GM18870 (cell line): ENCODE results near the gene CUL7.
"Not testable (repeated sequence)": the region's sequence is repeated elsewhere in the genome, so short reads cannot be mapped to it uniquely, and the experiment has no call there.

Source experiments
- ATAC-seq: cut with Tn5 transposase; IDR thresholded peaks from one replicate; pipeline ENCODE4 v1.9.1; 2021; ENCODE audit warnings: moderate library complexity; ENCODE audit not compliant: unreplicated experiment

The CUL7 gene

GRCh38 chr6:43016943-43017334 lies 36.7 kb downstream of the CUL7 start:
- ATAC-seq = no peak

GRCh38 chr6:43016176-43016942 lies 37.3 kb downstream of the CUL7 start:
- ATAC-seq = no peak

DNA sequence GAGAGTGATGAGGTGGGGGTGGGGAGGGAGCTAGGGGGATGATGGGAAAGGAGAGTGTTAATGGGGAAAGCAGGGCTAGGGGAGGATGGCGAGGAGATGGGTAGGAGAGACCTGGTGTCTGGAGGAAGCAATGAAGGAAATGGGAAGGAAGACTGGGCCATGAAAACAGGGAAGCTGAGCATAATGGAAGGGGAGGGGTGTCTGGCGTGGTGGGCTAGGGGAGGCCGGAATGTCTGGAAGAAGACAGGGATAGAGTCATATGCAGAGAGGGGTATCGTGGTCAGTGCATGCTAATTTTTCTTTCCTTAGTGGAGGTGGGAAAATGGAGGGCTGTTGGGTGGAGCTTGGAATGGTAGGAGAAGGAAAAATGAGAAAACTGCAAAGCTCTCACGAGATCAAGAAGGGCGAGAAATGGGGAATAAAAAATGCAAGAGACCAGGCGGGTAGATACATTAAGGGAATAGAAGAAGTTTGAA lies 39.2 kb downstream of the CUL7 start:
- ATAC-seq = no peak

DNA sequence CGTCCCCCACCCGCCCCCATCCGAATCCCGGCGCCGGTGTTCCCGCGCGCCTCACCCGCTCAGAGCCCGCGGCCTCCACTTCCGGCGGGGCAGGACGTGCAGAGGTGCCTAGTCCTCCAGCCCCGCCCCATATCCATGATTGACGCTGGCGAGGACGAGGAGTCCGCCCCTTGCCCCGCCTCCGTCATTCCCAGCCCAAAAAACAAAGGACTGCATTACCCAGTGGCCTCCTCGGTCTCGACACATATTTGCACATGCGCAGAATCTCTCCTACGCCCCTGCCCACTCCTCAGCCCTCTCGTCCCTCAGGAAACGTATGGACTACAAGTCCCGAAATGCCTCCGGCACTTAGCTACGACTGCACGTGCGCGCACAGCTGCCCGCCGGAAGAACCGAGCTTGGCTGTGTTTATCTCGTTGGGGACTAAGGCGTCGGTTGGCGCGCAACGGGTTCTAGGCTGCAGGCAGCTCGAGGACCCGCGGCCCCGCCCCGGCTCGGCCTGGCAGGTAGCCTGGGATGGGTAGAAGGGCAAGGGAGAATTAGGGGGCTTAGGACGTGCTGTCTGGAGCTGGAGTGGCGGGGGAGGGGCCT lies 39.7 kb downstream of the CUL7 start, which contains the start of the genes KLHDC3 and MEA1:
TSS of gene KLHDC3 (plus strand) at position 407 of the 591 bp plus-strand sequence. CDS start 2,944 bp downstream, outside the sequence.
TSS of gene MEA1 (minus strand) at position 104 of the 591 bp plus-strand sequence. CDS start 133 bp downstream, outside the sequence.
- peak; percentile 95 for ATAC-seq

DNA sequence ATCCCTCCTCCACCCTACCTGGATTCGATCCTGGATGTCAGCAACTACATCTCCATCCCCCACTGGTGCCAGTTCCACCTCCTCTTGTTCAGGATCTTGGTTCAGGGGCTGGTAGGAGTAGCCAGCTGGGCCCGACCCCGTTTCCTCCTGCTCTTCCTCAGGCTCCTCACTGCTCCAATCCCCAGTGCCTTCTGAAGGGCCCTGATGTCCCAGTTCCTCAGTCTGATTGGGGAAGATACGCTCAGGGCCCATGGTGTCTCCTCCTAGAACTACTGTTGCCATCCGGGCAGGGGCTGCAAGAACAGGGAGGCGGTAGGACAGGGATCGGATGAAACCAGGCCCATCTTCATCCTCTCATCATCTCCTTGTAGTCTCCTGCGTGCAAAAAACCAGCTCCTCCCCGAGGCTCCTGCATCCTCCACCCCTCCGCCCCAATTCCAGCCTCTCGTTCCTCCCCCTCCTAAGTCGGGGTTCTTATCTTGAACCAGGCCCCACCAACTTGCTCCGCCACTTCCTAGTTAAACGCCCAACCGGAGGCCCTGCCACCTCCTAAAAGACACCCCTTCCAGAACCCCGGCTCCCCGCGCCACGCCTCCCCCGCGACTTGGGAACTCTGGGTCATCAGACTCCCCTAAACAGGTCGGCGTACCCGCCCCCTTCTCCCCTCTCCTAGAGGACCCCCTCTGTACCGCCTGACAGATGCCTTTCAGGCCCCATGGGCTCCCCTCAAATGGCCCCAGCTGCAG lies 40.4 kb downstream of the CUL7 start:
- no peak for ATAC-seq

DNA sequence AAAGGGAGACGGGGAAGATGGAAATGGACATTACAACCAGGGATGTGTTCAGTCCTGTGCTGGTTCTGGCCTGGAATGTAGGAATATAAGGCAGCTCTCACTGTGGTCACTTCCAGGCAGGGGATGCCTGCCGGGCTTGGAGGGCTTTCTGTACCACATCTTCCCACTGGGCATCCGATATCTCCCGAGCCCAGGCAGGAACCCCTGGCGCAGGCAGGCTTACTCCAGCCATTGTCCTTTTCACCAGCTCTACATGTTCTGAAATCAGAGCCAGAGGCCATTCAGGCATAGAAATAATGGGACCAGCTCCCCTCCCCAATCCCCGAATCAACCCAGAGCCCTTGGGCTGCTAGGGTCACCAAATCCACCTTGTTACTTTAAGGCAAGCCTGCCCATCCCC lies 41.3 kb downstream of the CUL7 start:
- ATAC-seq = no peak

DNA sequence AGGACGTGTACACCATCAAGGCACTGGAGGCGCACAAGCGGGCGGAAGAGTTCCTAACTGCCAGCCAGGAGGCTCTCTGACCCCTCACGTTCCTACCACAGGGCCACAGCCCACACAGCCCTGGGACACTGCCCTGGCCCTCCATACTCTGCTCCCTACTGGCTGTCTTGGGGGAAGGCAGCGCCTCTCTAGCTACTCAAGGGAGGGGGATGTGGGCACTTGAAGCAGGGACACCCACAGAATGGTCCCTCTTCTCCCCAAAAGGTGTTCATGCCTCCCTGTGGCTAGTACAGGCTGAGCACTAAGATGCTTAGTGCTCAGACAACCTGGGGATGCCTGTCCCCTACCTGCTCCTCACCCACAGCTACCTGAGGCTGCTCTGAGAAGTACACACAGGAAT lies 42.4 kb downstream of the CUL7 start:
- no peak for ATAC-seq

- no peak for ATAC-seq
Observed at GRCh38 chr6:43009124-43009523, 44.5 kb downstream of the CUL7 start.

DNA sequence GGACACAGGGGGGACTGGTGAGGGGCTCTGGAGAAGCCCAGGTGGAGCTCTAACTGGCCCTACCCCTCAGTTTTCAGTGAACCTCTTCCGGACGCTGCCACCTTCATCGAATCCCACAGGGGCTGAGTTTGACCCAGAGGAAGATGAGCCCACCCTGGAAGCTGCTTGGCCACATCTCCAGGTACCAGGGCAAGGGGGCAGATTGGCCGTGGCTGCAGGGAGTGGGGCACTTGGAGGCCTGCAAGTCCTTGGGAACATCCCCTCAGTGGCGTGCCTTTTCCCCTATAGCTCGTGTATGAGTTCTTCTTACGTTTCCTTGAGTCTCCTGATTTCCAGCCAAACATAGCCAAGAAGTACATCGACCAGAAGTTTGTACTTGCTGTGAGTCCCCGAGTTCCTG lies 46.5 kb downstream of the CUL7 start:
- ATAC-seq = no peak

DNA sequence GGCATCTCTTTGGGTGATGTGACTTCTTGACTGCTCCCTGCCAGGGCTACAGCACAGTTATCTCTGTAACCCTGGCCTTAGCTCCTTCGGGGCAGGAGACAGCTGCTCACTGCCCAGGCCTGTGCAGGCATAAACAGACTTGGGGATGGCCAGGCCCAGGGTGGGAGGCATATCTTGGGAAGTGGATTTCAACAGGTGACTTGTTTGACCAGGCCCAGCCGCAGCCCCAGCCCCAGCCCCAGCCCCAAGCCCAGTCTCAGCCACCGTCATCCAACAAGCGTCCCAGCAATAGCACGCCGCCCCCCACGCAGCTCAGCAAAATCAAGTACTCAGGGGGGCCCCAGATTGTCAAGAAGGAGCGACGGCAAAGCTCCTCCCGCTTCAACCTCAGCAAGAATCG lies 47.4 kb downstream of the CUL7 start:
- no peak for ATAC-seq

DNA sequence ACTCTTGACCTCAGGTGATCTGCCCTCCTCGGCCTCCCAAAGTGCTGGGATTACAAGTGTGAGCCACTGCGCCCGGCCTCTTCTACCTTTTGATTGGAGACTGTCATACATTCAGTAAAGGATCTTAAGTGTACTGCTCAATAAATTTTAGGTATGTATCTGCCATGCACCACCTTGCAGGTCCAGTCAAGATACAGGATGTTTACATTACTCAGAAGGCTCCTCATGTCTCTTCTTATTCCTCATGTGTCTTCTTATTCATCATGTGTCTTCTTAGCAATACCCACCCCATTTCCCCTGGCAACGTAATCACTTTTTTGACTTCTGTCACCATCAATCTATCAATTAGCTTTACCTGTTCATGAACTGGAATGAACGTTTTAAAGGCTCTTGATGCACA lies 47.8 kb downstream of the CUL7 start:
- ATAC-seq = no peak

GRCh38 chr6:43001843-43002242 lies 51.8 kb downstream of the CUL7 start:
- ATAC-seq = no peak

DNA sequence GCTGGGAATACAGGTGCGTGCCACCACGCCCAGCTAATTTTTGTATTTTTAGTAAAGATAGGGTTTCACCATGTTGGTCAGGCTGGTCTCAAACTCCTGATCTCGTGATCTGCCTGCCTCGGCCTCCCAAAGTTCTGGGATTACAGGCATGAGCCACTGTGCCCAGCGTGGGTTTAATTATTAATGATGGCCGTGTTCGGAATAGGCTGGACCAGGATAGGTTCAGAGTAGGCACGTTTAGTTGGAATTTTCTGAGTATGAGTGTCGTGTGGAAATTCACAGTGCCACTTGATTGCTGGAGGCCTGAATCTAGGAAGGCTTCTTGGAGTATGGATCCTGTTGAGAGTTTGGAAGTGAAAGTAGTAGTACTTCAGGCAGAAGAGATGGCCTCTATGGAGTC lies 55.4 kb downstream of the CUL7 start:
- not testable (repeated sequence) for ATAC-seq

DNA sequence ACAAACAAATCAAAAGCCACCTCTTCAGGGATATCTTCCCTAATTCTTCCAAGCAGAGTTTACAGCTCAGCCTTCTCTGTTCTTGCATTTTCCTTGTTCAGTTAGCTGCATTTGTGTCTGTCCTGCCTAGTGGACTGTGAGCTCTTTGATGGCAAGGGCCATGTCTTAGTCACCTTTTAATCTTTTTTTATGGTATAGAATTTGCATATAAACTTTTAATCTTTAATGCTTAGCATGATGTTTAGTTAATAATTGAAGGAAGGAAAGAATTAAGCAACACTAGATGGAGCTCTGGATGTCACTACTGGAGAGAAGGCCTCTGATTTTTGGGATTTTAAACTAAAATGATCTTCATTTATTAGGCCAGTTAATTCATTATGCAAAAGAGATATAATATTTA lies 57.1 kb downstream of the CUL7 start:
- ATAC-seq = no peak

DNA sequence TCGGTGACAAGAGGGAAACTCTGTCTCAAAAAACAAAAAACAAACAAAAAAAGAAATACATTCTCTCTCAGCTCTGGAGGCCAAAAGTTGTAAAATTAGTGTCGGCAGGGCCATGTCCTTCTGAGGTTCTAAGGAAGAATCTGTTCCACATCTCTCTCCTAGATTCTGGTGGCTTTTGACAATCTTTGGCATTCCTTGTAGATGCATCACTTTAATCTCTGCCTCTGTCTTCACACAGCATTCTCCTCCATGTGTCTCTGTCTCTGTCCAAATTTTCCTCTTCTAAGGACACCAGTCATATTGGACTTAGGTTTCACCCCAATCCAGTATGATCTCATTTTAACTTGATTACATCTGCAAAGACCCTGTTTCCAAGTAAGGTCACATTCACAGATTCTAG lies 60.2 kb downstream of the CUL7 start:
- no peak for ATAC-seq

DNA sequence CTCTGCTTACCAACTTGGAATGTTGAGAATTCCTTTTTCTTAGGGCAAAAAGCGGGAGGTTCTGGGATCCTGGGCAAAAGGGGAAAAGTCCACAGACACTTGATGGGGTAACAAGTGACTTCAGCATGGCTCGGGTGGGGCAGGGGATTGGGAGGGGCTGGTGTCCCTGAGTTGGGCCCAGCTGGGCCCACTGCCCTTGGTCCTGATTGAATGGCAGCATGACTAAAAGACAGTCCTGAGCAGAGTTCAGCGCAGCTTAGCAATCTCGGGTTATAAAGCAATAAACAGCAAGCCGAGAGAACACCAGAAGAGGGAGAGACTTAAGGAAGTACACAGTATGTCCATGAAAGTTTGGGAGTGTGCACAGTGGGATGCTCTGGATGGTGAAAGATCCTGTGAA lies 63.7 kb downstream of the CUL7 start:
- no peak for ATAC-seq

GRCh38 chr6:42988486-42989020 lies 65.1 kb downstream of the CUL7 start:
- no peak for ATAC-seq
